Amniotic epithelial cell (primary cell): Measurements from ENCODE around the gene TAF6L.
"Not testable (repeated sequence)": the region's sequence is repeated elsewhere in the genome, so short reads cannot be mapped to it uniquely, and the experiment has no call there.

Experiments used
- DNase-seq: peaks from one replicate; pipeline ENCODE4 v3.0.0-alpha.2; 2010; ENCODE audit warnings: low read depth

The TAF6L gene

GRCh38 chr11:62757846-62758788 lies 13.1 kb upstream of the TAF6L start:
- no peak for DNase-seq

DNA sequence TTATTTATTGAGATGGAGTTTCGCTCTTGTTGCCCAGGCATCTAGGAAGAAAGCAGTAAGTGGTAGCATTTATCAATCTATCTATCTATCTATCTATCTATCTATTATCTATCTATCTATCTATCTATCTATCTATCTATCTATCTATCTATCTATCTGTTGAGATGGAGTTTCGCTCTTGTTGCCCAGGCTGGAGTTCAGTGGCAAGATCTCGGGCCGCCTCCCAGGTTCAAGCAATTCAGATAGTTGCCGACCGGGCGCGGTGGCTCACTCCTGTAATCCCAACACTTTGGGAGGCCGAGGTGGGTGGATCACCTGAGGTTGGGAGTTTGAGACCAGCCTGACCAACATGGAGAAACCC lies 10.3 kb upstream of the TAF6L start:
- not testable (repeated sequence) for DNase-seq

GRCh38 chr11:62770778-62771143 lies 435 bp upstream of the TAF6L start:
- DNase-seq = no peak

GRCh38 chr11:62774407-62774806 lies 3.2 kb downstream of the TAF6L start:
- DNase-seq = no peak

DNA sequence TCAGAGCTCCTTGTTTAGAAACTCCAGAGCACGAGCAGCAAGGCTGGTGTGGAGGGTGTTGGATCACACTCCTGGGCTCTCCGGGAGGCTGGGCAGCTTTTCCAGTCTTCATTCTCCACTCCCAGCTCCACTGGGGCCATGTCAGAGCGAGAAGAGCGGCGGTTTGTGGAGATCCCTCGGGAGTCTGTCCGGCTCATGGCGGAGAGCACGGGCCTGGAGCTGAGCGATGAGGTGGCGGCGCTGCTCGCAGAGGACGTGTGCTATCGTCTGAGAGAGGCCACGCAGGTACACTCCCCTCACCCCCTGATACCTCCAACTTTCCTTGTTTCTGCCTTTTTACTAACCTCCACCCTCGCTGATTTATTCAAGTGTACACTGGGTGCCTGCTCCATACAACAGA lies 4.5 kb downstream of the TAF6L start:
- no peak for DNase-seq

- DNase-seq = no peak
Observed at GRCh38 chr11:62777389-62777788, 6.2 kb downstream of the TAF6L start.

- DNase-seq = no peak
Observed at GRCh38 chr11:62778441-62778840, 7.2 kb downstream of the TAF6L start.

DNA sequence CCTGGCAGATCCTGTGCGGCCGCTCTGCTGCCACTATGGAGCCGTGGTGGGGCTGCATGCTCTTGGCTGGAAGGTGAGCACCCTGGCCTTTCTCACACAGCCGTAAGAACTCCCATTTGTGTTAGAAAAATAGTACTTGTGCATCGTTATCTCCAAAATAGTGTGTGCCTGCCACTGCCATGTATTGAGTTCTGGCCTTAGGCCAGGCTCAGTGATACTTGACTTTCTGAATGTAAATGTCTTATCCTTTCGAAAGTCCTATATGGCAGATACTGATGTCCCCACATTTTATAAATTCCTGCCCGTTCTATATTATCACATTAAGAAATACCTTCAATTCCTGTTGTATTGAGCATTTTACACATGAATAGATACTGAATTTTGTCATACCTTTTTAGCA lies 11.6 kb downstream of the TAF6L start:
- no peak for DNase-seq

GRCh38 chr11:62786318-62787004 lies 15.3 kb downstream of the TAF6L start:
- peak; percentile 55 for DNase-seq

DNA sequence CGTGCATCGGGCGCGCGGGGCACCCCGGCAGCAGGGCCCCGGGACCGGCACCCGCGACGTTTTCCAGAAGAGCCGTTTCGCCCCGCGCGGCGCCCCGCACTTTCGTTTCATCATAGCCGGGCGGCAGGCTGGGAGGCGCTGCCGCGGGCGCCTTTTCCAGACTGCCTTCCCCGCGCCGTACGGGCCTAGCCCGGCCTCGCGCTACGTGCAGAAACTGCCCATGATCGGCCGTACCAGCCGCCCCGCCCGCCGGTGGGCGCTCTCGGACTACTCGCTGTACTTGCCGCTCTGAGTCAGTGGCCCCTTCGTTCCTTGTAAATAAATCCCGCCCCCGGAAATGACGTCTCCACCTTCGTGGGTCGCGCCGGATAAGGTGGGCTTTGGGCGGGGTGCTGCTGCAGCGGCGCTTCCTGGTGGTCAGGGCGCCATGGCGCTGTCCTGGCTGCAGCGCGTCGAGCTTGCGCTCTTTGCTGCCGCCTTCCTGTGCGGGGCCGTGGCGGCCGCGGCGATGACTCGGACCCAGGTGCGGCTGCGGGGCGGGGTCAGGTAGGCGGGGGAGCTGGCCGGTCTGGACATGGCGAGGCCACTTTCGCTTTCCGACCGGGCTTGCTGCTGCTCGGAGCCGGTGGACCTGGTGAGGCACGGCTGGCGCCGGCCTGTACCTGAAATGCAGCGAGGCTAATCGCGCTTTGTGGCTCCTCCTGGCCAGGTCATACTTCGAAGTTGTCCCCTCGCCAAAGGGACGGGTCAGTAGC lies 16.0 kb downstream of the TAF6L start, which contains the start of gene TMEM179B:
Gene TMEM179B (plus strand): TSS at position 398 of the 755 bp plus-strand sequence. CDS start 30 bp downstream, at position 428.
- DNase-seq = peak; percentile 97

DNA sequence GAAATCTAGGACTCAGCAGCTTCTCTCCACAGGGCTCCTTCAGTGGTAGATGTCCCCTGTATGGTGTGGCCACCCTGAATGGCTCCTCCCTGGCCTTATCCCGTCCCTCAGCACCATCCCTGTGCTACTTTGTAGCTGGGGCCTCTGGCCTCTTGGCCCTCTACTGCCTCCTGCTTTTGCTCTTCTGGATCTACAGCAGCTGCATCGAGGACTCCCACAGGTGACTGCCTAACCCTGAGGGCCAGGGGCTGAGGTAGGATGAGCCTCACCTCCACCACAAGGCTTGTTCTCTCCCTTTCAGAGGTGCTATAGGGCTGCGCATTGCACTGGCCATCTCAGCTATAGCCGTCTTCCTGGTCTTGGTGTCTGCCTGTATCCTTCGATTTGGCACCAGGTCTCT lies 17.8 kb downstream of the TAF6L start:
- no peak for DNase-seq

- no peak for DNase-seq
Observed at GRCh38 chr11:62789576-62789975, 18.4 kb downstream of the TAF6L start.

- peak; percentile 67 for DNase-seq
Observed at GRCh38 chr11:62791501-62792201, 20.5 kb downstream of the TAF6L start, which contains the start of gene TMEM223. Gene TMEM223 (minus strand): TSS chr11:62792006. CDS start chr11:62791994, 12 bp downstream.

DNA sequence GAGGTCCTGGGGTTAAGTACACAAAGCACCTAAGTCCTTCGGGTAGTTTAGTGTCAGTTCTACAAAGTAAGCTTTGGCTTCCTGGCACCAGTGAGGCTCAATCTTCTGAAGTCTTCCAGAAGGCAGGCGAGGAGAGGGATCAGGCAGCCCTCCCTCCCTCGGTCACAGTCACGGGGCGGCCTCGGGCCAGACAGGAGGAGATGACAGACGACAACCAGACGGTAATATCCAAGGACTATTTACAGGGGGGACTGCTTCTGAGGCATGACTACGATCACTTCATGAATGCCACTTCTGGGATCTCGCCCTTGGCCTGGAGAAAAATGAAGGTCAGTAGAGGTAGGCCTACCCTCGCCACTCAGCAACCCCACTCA lies 21.0 kb downstream of the TAF6L start:
- no peak for DNase-seq

DNA sequence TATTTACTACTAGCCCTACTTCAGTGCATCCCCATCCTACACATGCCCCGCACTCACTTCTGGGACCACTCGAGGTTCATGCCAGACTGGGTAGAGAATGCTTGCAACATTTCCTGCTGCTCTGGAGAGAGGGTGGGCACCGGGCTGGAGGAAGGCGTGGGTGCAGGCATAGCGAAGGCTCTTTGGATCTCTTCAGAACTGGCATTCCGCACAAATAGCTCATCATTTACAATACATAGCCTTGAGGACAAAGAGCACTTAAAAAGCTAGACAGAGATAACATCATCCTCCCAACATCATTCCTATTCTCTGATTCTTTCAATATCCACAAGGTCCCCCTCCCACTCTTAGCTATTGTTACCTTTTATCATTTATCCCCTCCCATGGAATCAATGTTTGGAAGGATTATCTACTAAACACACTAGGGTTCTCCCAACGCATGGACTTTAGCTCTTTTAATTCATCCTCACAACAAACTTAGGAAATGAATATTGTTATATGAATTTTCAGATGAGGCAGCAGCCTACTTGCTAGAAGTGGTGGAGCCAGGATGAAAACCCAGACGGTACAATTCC lies 23.1 kb downstream of the TAF6L start:
- no peak for DNase-seq

GRCh38 chr11:62796281-62796680 lies 25.1 kb downstream of the TAF6L start:
- no peak for DNase-seq

- no peak for DNase-seq
Observed at GRCh38 chr11:62799486-62799885, 28.3 kb downstream of the TAF6L start.

GRCh38 chr11:62801071-62801470 lies 29.9 kb downstream of the TAF6L start:
- no peak for DNase-seq

- DNase-seq = peak; percentile 63
Observed at GRCh38 chr11:62804310-62805075, 33.3 kb downstream of the TAF6L start.

- peak; percentile 85 for DNase-seq
Observed at GRCh38 chr11:62805076-62805892, 34.1 kb downstream of the TAF6L start, which contains the start of gene NXF1. Gene NXF1 (minus strand): TSS chr11:62805440. CDS start chr11:62805356, 84 bp downstream.
